Measurements from ENCODE around the gene MLEC. TPM values are rescaled to one million over a fixed set of nuclear protein-coding genes. Genes with fewer than 3 reads are reported as not detected.
"Not testable (repeated sequence)": the region's sequence is repeated elsewhere in the genome, so short reads cannot be mapped to it uniquely, and the experiment has no call there.

MLEC gene
- total RNA-seq, 3 donors from 2014 or later (not counting 1 experiment from before 2014, with no cell fraction given): 47.4 to 52.8 (median 49.6) TPM

- Histone ChIP-seq H3K4me3 (ENCODE audit: low read length) (no peak overlapping the region), H3K9me3 (ENCODE audit: control insufficient read depth, insufficient read depth, low read length) (no peaks in the 10 kb centered on the region), H3K27me3 (ENCODE audit: control insufficient read depth, insufficient read depth, low read length) (no peaks in the 10 kb centered on the region), H3K36me3 (ENCODE audit: control insufficient read depth, insufficient read depth, low read length) (peaks cover 12% of the 10 kb centered on the region), H3K27ac (ENCODE audit: low read length) (no peak overlapping the region), H3K4me1 (ENCODE audit: control insufficient read depth, insufficient read depth, low read length) (peaks cover 15% of the 10 kb centered on the region)
- peaks cover 16 to 28% of the 10 kb centered on the region in 2 donors for H3K4me1 Mint-ChIP-seq
- H3K36me3 Mint-ChIP-seq: no peaks in the 10 kb centered on the region
- 97% methylated on average over 9 of the region's 9 CpGs for WGBS (ENCODE audit: insufficient coverage)
- intact Hi-C loops (cut with micrococcal nuclease): loop anchor here (5.0 kb wide), 1 partner anchor 145 kb away; the partner anchor contains the start of gene POP5
- no peak for DNase-seq
- no peak for ATAC-seq
- peak overlapping the region; percentile 91 for H3K4me3 Mint-ChIP-seq
- no peak for TF ChIP-seq CTCF (IDR thresholded peaks at IDR 0.05)
- H3K27me3 Mint-ChIP-seq (ENCODE audit: low read depth in 2 of 2): no peaks in the 10 kb centered on the region
- no peak overlapping the region for H3K27ac Mint-ChIP-seq
- H3K9me3 Mint-ChIP-seq: no peaks in the 10 kb centered on the region
Observed at GRCh38 chr12:120726961-120727360, 40.0 kb downstream of the MLEC start.

- H3K36me3 ChIP-seq (ENCODE audit: control insufficient read depth, insufficient read depth, low read length); intact Hi-C loops (cut with micrococcal nuclease): not testable (repeated sequence)
- H3K4me1 Mint-ChIP-seq: peaks cover 0 to 14% of the 10 kb centered on the region in 2 donors
Observed at GRCh38 chr12:120732198-120732597, 45.2 kb downstream of the MLEC start.

GRCh38 chr12:120733574-120733973 is 46.6 kb downstream of the MLEC start:
- no peak for ATAC-seq

More at GRCh38 chr12:120732198-120732597, 45.2 kb downstream of the MLEC start:
- DNase-seq; H3K27me3 ChIP-seq (ENCODE audit: control insufficient read depth, insufficient read depth, low read length); H3K27ac Mint-ChIP-seq; H3K27me3 Mint-ChIP-seq (ENCODE audit: low read depth in 2 of 2); H3K4me3 ChIP-seq (ENCODE audit: low read length); H3K9me3 Mint-ChIP-seq; H3K36me3 Mint-ChIP-seq; H3K4me3 Mint-ChIP-seq; H3K27ac ChIP-seq (ENCODE audit: low read length); H3K9me3 ChIP-seq (ENCODE audit: control insufficient read depth, insufficient read depth, low read length); ATAC-seq; H3K4me1 ChIP-seq (ENCODE audit: control insufficient read depth, insufficient read depth, low read length): not testable (repeated sequence)
- WGBS (ENCODE audit: insufficient coverage): 95% methylated on average over 28 of the region's 35 CpGs

GRCh38 chr12:120734210-120734609 is 47.3 kb downstream of the MLEC start:
- Mint-ChIP-seq H3K27ac (no peak overlapping the region), H3K9me3 (no peaks in the 10 kb centered on the region), H3K27me3 (ENCODE audit: low read depth in 2 of 2) (no peaks in the 10 kb centered on the region), H3K36me3 (no peaks in the 10 kb centered on the region), H3K4me3 (no peak overlapping the region), H3K4me1 (peaks cover 0 to 9% of the 10 kb centered on the region in 2 donors)
- H3K4me3 ChIP-seq (ENCODE audit: low read length): no peak overlapping the region
- 95% methylated on average over 10 of the region's 10 CpGs for WGBS (ENCODE audit: insufficient coverage)
- no peak overlapping the region for H3K27ac ChIP-seq (ENCODE audit: low read length)
- no peaks in the 10 kb centered on the region for H3K4me1 ChIP-seq (ENCODE audit: control insufficient read depth, insufficient read depth, low read length)
- no peaks in the 10 kb centered on the region for H3K27me3 ChIP-seq (ENCODE audit: control insufficient read depth, insufficient read depth, low read length)
- H3K9me3 ChIP-seq (ENCODE audit: control insufficient read depth, insufficient read depth, low read length): no peaks in the 10 kb centered on the region
- ATAC-seq (no peak), DNase-seq (no peak)
- TF ChIP-seq CTCF (IDR thresholded peaks at IDR 0.05): no peak
- H3K36me3 ChIP-seq (ENCODE audit: control insufficient read depth, insufficient read depth, low read length): peaks cover 9% of the 10 kb centered on the region
- intact Hi-C loops (cut with micrococcal nuclease): no loop called here

More at GRCh38 chr12:120733574-120733973, 46.6 kb downstream of the MLEC start:
- Mint-ChIP-seq H3K4me1 (peaks cover 0 to 9% of the 10 kb centered on the region in 2 donors), H3K36me3 (no peaks in the 10 kb centered on the region), H3K27ac (no peak overlapping the region), H3K9me3 (no peaks in the 10 kb centered on the region), H3K4me3 (no peak overlapping the region), H3K27me3 (ENCODE audit: low read depth in 2 of 2) (no peaks in the 10 kb centered on the region)
- intact Hi-C loops (cut with micrococcal nuclease): no loop called here
- Histone ChIP-seq H3K4me3 (ENCODE audit: low read length) (no peak overlapping the region), H3K27me3 (ENCODE audit: control insufficient read depth, insufficient read depth, low read length) (no peaks in the 10 kb centered on the region), H3K36me3 (ENCODE audit: control insufficient read depth, insufficient read depth, low read length) (peaks cover 7% of the 10 kb centered on the region), H3K27ac (ENCODE audit: low read length) (no peak overlapping the region), H3K4me1 (ENCODE audit: control insufficient read depth, insufficient read depth, low read length) (no peaks in the 10 kb centered on the region), H3K9me3 (ENCODE audit: control insufficient read depth, insufficient read depth, low read length) (no peaks in the 10 kb centered on the region)
- WGBS (ENCODE audit: insufficient coverage): 88% methylated on average over 3 of the region's 3 CpGs
- DNase-seq: no peak
- TF ChIP-seq CTCF (IDR thresholded peaks at IDR 0.05): no peak

Data from natural killer cell (primary cell).